HCT116 (cell line): ENCODE results near the gene COPB1. TPM values are rescaled to one million over a fixed set of nuclear protein-coding genes. Genes with fewer than 3 reads are reported as not detected.

Experiments used
- ATAC-seq: fragments of 200-7000 bp; cut with Tn5 transposase; 2 replicates; pipeline ENCODE4 v1.9.1; 2020; ENCODE audit warnings: mild to moderate bottlenecking, moderate library complexity
- BruUV-seq: library from RNA; stranded (reverse); fragments of 400-500 nt; replicated peaks from 2 replicates; lab custom pipeline; 2021; lab: Mats Ljungman, UMichigan
- CTCF ChIA-PET: fragments of 300-600 bp; sonication (Branson Sonifier 250); formaldehyde crosslinking; loops from one replicate; lab custom pipeline; 2021; ENCODE audit warnings: antibody characterized with exemption; lab: Charles Lee
- POLR2A ChIA-PET: fragments of 300-600, 350-600 bp; sonication (Branson Sonifier 250); formaldehyde crosslinking; loops from one replicate; lab custom pipeline; 2021; ENCODE audit warnings: antibody characterized with exemption; lab: Charles Lee
- RAD21 ChIA-PET, 2 experiments: fragments of 300-600 bp; sonication (Branson Sonifier 250); formaldehyde crosslinking; loops; one replicate each; lab custom pipeline; 2023; ENCODE audit warnings: low total read pairs in 2 of 2; ENCODE audit not compliant: uncharacterized antibody in 2 of 2, unreplicated experiment in 2 of 2, low non-redundant PET in 1 of 2; lab: Charles Lee
- DNase-seq: peaks from one replicate; pipeline ENCODE4 v3.0.0-alpha.2; 2010; ENCODE audit warnings: low read depth, low spot score
- H2AFZ ChIP-seq: fragments of 200-600 bp; shearing (Covaris generic), sonication (generic); 2 replicates; pipeline ENCODE4 v1.6.1; 2017; ENCODE audit warnings: low read depth, mixed run types, mixed read lengths, antibody characterized with exemption, low read length; ENCODE audit not compliant: poor library complexity, severe bottlenecking
- H3K27ac ChIP-seq: 2 replicates; pipeline ENCODE4 v1.5.1; 2012; ENCODE audit warnings: low read depth, low read length
- H3K27me3 ChIP-seq: fragments of 200-600 bp; sonication (generic); 2 replicates; pipeline ENCODE4 v1.6.1; 2016; ENCODE audit warnings: mixed run types, low read length, mixed read lengths; ENCODE audit not compliant: insufficient read depth
- H3K36me3 ChIP-seq, 2 experiments: fragments of 200-500 bp in 1 of 2; fragments of 200-600 bp in 1 of 2; sonication (Bioruptor generic) in 1 of 2; sonication (generic) in 1 of 2; 2 replicates each; pipeline versions ENCODE4 v1.5.1 to v1.6.1; 2014 to 2016; ENCODE audit warnings: low read length in 2 of 2, inconsistent platforms in 1 of 2, mixed read lengths in 1 of 2, mixed run types in 1 of 2; ENCODE audit not compliant: insufficient read depth in 2 of 2, control insufficient read depth in 1 of 2
- H3K4me1 ChIP-seq, 2 experiments: fragments of 200-600 bp in 1 of 2; sonication (generic) in 1 of 2; 2 replicates each; pipeline versions ENCODE4 v1.5.1 to v1.6.1; 2012 to 2017; ENCODE audit warnings: low read length in 2 of 2, inconsistent platforms in 1 of 2, mild to moderate bottlenecking in 1 of 2, mixed read lengths in 1 of 2, mixed run types in 1 of 2, moderate library complexity in 1 of 2; ENCODE audit not compliant: insufficient read depth in 2 of 2, control insufficient read depth in 1 of 2
- H3K4me2 ChIP-seq: fragments of 200-600 bp; sonication (generic); 2 replicates; pipeline ENCODE4 v1.6.1; 2017; ENCODE audit warnings: mixed run types, low read length, mixed read lengths
- H3K4me3 ChIP-seq, 2 experiments: fragments of 200-600 bp in 1 of 2; sonication (generic) in 1 of 2; replicated peaks in 1 of 2; 2 replicates each; pipeline ENCODE4 v1.5.1; 2011 to 2016; ENCODE audit warnings: low read length in 2 of 2, control low read depth in 1 of 2, low read depth in 1 of 2, mild to moderate bottlenecking in 1 of 2, mixed read lengths in 1 of 2, mixed run types in 1 of 2
- H3K79me2 ChIP-seq: fragments of 200-600 bp; sonication (generic); 2 replicates; pipeline ENCODE4 v1.6.1; 2017; ENCODE audit warnings: mild to moderate bottlenecking, mixed run types, low read length, moderate library complexity, mixed read lengths; ENCODE audit not compliant: insufficient read depth
- H3K9ac ChIP-seq: fragments of 200-600 bp; sonication (generic); 2 replicates; pipeline ENCODE4 v1.6.1; 2016; ENCODE audit warnings: low read length, mixed read lengths
- H3K9me2 ChIP-seq: fragments of 200-600 bp; sonication (generic), shearing (Covaris generic); 2 replicates; pipeline ENCODE4 v1.6.1; 2017; ENCODE audit warnings: mixed run types, mild to moderate bottlenecking, moderate library complexity; ENCODE audit not compliant: insufficient read depth
- H3K9me3 ChIP-seq, 2 experiments: fragments of 200-500 bp in 1 of 2; fragments of 200-600 bp in 1 of 2; sonication (Bioruptor generic) in 1 of 2; sonication (generic) in 1 of 2; 2 replicates each; pipeline ENCODE4 v1.6.1; 2014 to 2017; ENCODE audit warnings: low read length in 2 of 2, mixed read lengths in 2 of 2, inconsistent platforms in 1 of 2, low read depth in 1 of 2, mild to moderate bottlenecking in 1 of 2, mixed run types in 1 of 2, moderate library complexity in 1 of 2; ENCODE audit not compliant: control insufficient read depth in 1 of 2, insufficient read depth in 1 of 2
- H4K20me1 ChIP-seq: fragments of 200-600 bp; sonication (generic), shearing (Covaris generic); 2 replicates; pipeline ENCODE4 v1.6.1; 2017; ENCODE audit warnings: mixed run types, mild to moderate bottlenecking, moderate library complexity; ENCODE audit not compliant: insufficient read depth
- CBX3 ChIP-seq: IDR thresholded peaks from 2 replicates; pipeline ENCODE4 v1.6.1; 2012; ENCODE audit warnings: low read depth
- CEBPB ChIP-seq: IDR thresholded peaks from 2 replicates; pipeline ENCODE4 v1.6.1; 2012; ENCODE audit warnings: low read depth
- CTCF ChIP-seq, 3 experiments: fragments of 200-600 bp in 1 of 3; sonication (generic) in 1 of 3; IDR thresholded peaks in 2 of 3; conservative IDR thresholded peaks in 1 of 3; 2 replicates each; pipeline ENCODE4 v1.5.1; 2012 to 2017; ENCODE audit warnings: low read depth in 2 of 3, low read length in 2 of 3, antibody characterized with exemption in 1 of 3, borderline replicate concordance in 1 of 3, control low read depth in 1 of 3, mild to moderate bottlenecking in 1 of 3, mixed read lengths in 1 of 3, mixed run types in 1 of 3, moderate library complexity in 1 of 3; ENCODE audit not compliant: insufficient read depth in 1 of 3
- EGR1 ChIP-seq: IDR thresholded peaks from 2 replicates; pipeline ENCODE4 v1.6.1; 2012; ENCODE audit warnings: low read depth
- EZH2phosphoT487 ChIP-seq: fragments of 200-600 bp; IDR thresholded peaks from 2 replicates; pipeline ENCODE4 v1.6.1; 2018; ENCODE audit warnings: antibody characterized with exemption, borderline replicate concordance
- RAD21 ChIP-seq: IDR thresholded peaks from 2 replicates; pipeline ENCODE4 v1.6.1; 2012; ENCODE audit warnings: low read depth, mild to moderate bottlenecking
- REST ChIP-seq: IDR thresholded peaks from 2 replicates; pipeline ENCODE4 v1.6.1; 2012; ENCODE audit warnings: low read depth
- YY1 ChIP-seq: IDR thresholded peaks from 2 replicates; pipeline ENCODE4 v1.6.1; 2011; ENCODE audit warnings: low read length, low read depth, moderate library complexity, mild to moderate bottlenecking; ENCODE audit not compliant: insufficient replicate concordance; ENCODE audit errors: extremely low read depth
- ZBTB33 ChIP-seq: IDR thresholded peaks from 2 replicates; pipeline ENCODE4 v1.6.1; 2011; ENCODE audit warnings: mild to moderate bottlenecking, low read length, moderate library complexity; ENCODE audit not compliant: insufficient replicate concordance; ENCODE audit errors: extremely low read depth
- ZNF274 ChIP-seq: fragments of 200-500 bp; sonication (Bioruptor generic); IDR thresholded peaks from 2 replicates; pipeline ENCODE4 v1.6.1; 2014; ENCODE audit warnings: mild to moderate bottlenecking, low read depth, low read length, inconsistent platforms
- intact Hi-C: fragments of 100-400 bp; cut with micrococcal nuclease; formaldehyde crosslinking; loops from 2 replicates; pipeline ENCODE4 v1.10.0; 2022
- total RNA-seq: library from RNA; stranded (reverse); gene quantifications from one replicate; pipeline ENCODE4 v1.2.1, GENCODE V29; 2021; ENCODE audit not compliant: unreplicated experiment

Gene COPB1
- total RNA-seq, 1 experiment from 2014 or later, result 95.5 TPM

- TF ChIP-seq ZBTB33 (no peak), CTCF (IDR thresholded peaks at IDR 0.05 in 2 of 3, conservative IDR thresholded peaks at IDR 0.05 in 1 of 3; ENCODE audit: borderline replicate concordance in 1 of 3, insufficient read depth in 1 of 3, low read depth in 2 of 3, low read length in 2 of 3) (no peak), CEBPB (no peak), EGR1 (no peak), CBX3 (no peak)
- TF ChIP-seq, all 23 proteins: peak for 0
Observed at GRCh38 chr11:14411818-14412217, 87.8 kb downstream of the COPB1 start (continued).

GRCh38 chr11:14409891-14410290 is 89.7 kb downstream of the COPB1 start:
- Histone ChIP-seq H2AFZ (no peak overlapping the region), H3K9me2 (no peaks in the 10 kb centered on the region), H3K36me3 (no peaks in the 10 kb centered on the region), H3K27ac (no peak overlapping the region), H3K79me2 (no peaks in the 10 kb centered on the region), H3K4me2 (no peak overlapping the region), H4K20me1 (no peaks in the 10 kb centered on the region), H3K4me1 (peaks cover 0 to under 1% of the 10 kb centered on the region in 2 experiments; a peak in 2 of 4 replicates), H3K27me3 (no peaks in the 10 kb centered on the region), H3K9me3 (no peaks in the 10 kb centered on the region), H3K4me3 (no peak overlapping the region), H3K9ac (no peak overlapping the region)
- CTCF ChIA-PET, result interaction anchor here (1.4 kb wide), 1 partner anchor 9 kb away, joined by 3 read pairs; no protein-coding TSS in a partner anchor
- RAD21 ChIA-PET, result no interaction called here
- ATAC-seq (no peak), DNase-seq (no peak)
- intact Hi-C loops, result no loop called here
- no TSS peak for BruUV-seq
- POLR2A ChIA-PET, result no interaction called here
- no peak for TF ChIP-seq CTCF (IDR thresholded peaks at IDR 0.05 in 2 of 3, conservative IDR thresholded peaks at IDR 0.05 in 1 of 3; ENCODE audit: borderline replicate concordance in 1 of 3, insufficient read depth in 1 of 3, low read depth in 2 of 3, low read length in 2 of 3)
- no peak for TF ChIP-seq ZNF274
- no peak for TF ChIP-seq ZBTB33
- TF ChIP-seq REST, result no peak
- TF ChIP-seq RAD21, result no peak
- TF ChIP-seq EZH2phosphoT487, result no peak
- TF ChIP-seq YY1, result no peak
- no peak for TF ChIP-seq CBX3
